CD4-positive, alpha-beta T cell treated with Interleukin-4 for 4 hours (primary cell): ENCODE results near the gene ELF5.

Source experiments
- DNase-seq: peaks from one replicate; pipeline ENCODE4 v3.0.0-alpha.2; 2020

Gene ELF5

GRCh38 chr11:34513682-34514449, at the start of gene ELF5:
Gene ELF5 (minus strand): TSS chr11:34513794. CDS start chr11:34505749, 8,045 bp downstream.
- no peak for DNase-seq

GRCh38 chr11:34562976-34563375, 49.4 kb upstream of the ELF5 start:
- DNase-seq, result no peak

- no peak for DNase-seq
These were observed 46.9 kb upstream of the ELF5 start for GRCh38 chr11:34560511-34560910.

GRCh38 chr11:34558673-34559072, 45.1 kb upstream of the ELF5 start:
- no peak for DNase-seq

GRCh38 chr11:34558211-34558610, 44.6 kb upstream of the ELF5 start:
- no peak for DNase-seq

- no peak for DNase-seq
These were observed 38.7 kb upstream of the ELF5 start for GRCh38 chr11:34552270-34552669.

- DNase-seq, result no peak
These were observed 35.7 kb upstream of the ELF5 start for GRCh38 chr11:34549271-34549670.

- DNase-seq, result no peak
These were observed 34.7 kb upstream of the ELF5 start for GRCh38 chr11:34548278-34548677.

GRCh38 chr11:34546511-34547209, 33.1 kb upstream of the ELF5 start:
- DNase-seq, result no peak

GRCh38 chr11:34542089-34542488, 28.5 kb upstream of the ELF5 start:
- no peak for DNase-seq

- no peak for DNase-seq
These were observed 27.3 kb upstream of the ELF5 start for GRCh38 chr11:34540870-34541269.

GRCh38 chr11:34537636-34538035, 24.0 kb upstream of the ELF5 start:
- no peak for DNase-seq

GRCh38 chr11:34536056-34536455, 22.5 kb upstream of the ELF5 start:
- no peak for DNase-seq

- DNase-seq, result no peak
These were observed 21.2 kb upstream of the ELF5 start for GRCh38 chr11:34534826-34535225.

- DNase-seq, result no peak
These were observed 18.1 kb upstream of the ELF5 start for GRCh38 chr11:34531663-34532062.

GRCh38 chr11:34530545-34531234, 17.1 kb upstream of the ELF5 start:
- DNase-seq, result no peak

GRCh38 chr11:34529643-34530042, 16.0 kb upstream of the ELF5 start:
- no peak for DNase-seq

GRCh38 chr11:34528072-34528471, 14.5 kb upstream of the ELF5 start:
- no peak for DNase-seq

- DNase-seq, result no peak
These were observed 12.5 kb upstream of the ELF5 start for GRCh38 chr11:34525888-34526657.

- no peak for DNase-seq
These were observed 11.5 kb upstream of the ELF5 start for GRCh38 chr11:34525098-34525497.

- no peak for DNase-seq
These were observed 11.1 kb upstream of the ELF5 start for GRCh38 chr11:34524696-34525095.

- no peak for DNase-seq
These were observed 9.5 kb upstream of the ELF5 start for GRCh38 chr11:34523053-34523452.

GRCh38 chr11:34522188-34522587, 8.6 kb upstream of the ELF5 start:
- no peak for DNase-seq
